GM19043 (cell line): Measurements from ENCODE around the gene GYPC.
"Not testable (repeated sequence)": the region's sequence is repeated elsewhere in the genome, so short reads cannot be mapped to it uniquely, and the experiment has no call there.

Experiments used
- ATAC-seq: cut with Tn5 transposase; IDR thresholded peaks from one replicate; pipeline ENCODE4 v1.9.1; 2021; ENCODE audit warnings: low read depth; ENCODE audit not compliant: unreplicated experiment

The GYPC gene

DNA sequence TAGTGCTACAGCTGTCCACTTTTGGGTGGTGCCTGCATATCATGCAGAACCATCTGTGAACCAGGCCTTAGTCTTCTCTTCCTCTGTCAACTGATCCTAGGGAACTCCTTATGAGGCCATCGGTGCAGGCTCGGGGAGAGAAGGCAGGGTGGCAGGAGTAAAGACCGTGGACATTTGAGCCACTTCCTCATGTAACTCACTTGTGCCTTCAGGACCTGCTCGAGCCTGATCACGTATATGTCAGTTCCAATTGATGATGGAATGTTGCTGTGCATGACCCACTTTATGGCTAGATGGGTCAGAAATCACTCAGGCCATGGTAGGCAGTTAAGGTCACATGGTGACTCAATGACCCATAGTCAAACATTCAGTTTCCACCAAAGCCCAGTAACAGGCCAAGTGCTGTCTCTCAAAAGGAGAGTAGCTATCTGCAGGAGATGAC lies 7.6 kb upstream of the GYPC start:
- not testable (repeated sequence) for ATAC-seq

DNA sequence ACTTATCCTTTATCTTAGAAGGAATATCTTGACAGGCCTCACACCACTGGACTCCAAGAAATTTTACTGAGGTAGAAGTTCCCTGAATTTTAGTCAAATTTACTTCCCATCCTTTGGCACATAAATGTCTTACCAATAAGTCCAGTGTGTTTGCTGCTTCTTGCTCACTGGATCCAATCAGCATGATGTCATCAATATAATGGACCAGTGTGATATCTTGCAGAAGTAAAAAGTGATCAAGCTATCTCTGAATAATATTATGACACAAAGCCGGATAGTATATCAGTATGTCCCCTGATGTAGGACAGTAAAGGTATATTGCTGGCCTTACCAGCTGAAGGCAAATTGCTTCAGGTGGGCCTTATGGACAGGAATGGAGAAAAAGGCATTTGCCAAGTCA lies 6.9 kb upstream of the GYPC start:
- ATAC-seq = no peak

GRCh38 chr2:126650994-126651393 lies 5.0 kb upstream of the GYPC start:
- ATAC-seq = no peak

DNA sequence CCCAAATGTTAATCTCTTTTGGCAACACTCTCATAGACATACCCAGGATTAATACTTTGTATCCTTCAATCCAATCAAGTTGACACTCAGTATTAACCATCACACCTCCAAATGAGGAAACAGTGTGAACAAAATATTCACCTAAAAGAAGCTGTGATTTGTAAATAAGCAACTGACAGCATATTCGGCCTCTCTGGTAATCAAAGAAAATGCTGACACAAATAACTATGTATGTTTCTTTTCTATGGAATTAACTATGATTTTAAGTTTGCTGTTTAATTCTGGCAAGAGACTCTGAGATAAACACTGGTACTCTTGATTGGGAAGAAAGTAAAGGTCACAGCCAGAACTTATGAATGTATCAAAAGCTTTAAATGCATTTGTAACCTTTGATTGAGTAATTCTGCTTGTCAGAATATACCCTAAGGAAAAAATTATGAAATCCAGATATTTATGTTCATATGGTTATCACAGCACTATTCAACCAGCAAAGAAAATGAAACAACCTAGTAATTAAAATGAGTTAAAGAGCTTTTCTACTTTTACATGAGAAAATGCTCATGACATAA lies 3.6 kb upstream of the GYPC start:
- no peak for ATAC-seq

DNA sequence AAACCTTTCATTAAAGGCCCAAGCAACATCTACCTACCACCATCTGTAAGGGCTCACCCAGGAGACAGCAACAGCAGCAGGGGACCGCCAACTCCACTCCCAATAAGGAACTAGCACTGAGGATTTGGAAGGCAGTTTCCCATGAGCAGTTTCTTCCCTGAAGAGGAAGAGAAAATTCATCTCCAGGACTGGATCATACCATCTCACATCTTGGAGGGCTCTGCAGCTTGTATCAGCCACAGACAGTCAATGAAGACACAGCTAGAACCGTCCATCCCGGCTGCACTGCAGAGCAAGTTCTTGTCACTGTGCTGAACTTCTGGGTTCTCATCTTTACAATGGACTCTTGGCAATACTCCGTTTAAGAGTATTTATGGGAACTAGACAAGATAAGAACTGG lies 2.8 kb upstream of the GYPC start:
- no peak for ATAC-seq

- no peak for ATAC-seq
Measured at GRCh38 chr2:126653761-126654160, 2.2 kb upstream of the GYPC start.

DNA sequence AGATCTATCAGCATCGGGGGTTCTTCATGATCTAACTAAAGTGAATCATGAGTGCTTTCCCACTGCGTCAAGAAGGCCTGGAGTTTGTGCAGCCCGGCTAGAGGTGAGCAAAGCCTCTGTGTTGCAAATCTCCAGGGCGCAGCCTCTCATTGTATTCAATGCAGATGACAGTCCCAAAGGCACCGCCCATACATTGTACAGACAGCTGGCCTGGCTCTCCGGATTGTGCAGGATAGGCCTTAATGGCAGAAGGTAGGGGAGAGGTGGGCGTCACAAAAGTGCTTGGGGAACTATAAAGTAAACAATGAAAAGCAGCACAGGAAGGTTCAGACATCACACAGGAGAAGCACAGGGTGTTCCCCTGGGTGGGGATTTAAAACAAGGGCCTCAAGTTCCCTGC lies 907 bp upstream of the GYPC start:
- no peak for ATAC-seq

GRCh38 chr2:126656431-126657147 lies 631 bp downstream of the GYPC start:
- peak; percentile 16 for ATAC-seq

- ATAC-seq = peak; percentile 6
Measured at GRCh38 chr2:126657148-126657635, 1.2 kb downstream of the GYPC start.

GRCh38 chr2:126657636-126658318 lies 1.8 kb downstream of the GYPC start:
- ATAC-seq = peak; percentile 65

DNA sequence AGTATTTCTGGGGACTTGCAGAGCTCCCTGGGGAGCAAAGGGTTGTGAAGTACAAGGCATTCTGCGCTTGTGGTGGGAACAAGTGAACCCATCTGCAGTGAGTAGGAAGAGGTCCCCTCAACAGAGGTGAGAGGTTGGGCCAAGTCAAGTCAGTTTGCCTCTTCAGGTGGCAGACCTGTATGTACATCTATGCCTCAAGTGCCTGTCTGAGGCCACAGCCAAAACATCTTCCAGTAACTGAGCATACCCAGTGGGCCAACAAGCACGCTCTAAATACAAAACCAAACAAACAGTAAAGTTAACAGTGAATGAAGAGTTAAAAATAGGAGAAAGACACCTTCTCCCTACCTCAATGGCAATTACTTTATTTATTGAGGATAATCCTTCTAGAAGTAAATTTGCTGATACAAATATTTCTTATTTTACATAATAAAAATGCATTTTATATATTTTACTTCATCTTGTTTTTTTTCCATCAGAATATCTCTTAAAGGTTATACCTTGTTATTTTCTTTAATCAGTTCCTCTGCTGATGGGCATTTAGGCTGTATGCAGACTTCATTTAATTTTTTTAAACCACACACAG lies 2.5 kb downstream of the GYPC start:
- no peak for ATAC-seq

GRCh38 chr2:126658905-126659561 lies 3.1 kb downstream of the GYPC start:
- peak; percentile 37 for ATAC-seq

- no peak for ATAC-seq
Measured at GRCh38 chr2:126659562-126660467, 3.9 kb downstream of the GYPC start.

- ATAC-seq = no peak
Measured at GRCh38 chr2:126660971-126661370, 5.0 kb downstream of the GYPC start.

- no peak for ATAC-seq
Measured at GRCh38 chr2:126661702-126662500, 5.9 kb downstream of the GYPC start.

DNA sequence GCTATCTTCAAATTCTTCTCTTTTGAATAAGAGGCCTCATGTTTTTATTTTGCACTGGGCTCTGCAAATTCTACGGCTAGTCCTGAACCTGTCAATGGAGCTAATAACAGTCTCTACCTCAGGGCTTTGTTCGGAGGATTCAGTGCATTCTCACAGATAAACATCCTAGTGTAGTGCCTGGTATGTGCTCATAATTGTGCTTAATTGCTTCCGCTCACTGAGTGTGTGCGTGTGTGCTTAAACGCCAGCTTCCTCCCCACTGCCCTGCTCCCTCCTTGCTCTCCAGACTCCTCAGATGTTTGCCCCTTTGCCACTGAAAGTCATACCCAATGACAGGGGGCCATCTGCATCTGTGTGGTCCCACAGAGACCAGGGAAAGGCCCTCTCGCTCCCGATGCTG lies 6.7 kb downstream of the GYPC start:
- ATAC-seq = no peak

- ATAC-seq = no peak
Measured at GRCh38 chr2:126663184-126663963, 7.4 kb downstream of the GYPC start.

- peak; percentile 68 for ATAC-seq
Measured at GRCh38 chr2:126664234-126664633, 8.3 kb downstream of the GYPC start.
